H9 (cell line): Measurements from ENCODE around the gene BICRAL. TPM values are rescaled to one million over a fixed set of nuclear protein-coding genes. Genes with fewer than 3 reads are reported as not detected.

Source experiments
- DNase-seq: peaks from one replicate; pipeline ENCODE4 v3.0.0-alpha.2; 2017
- H2AFZ ChIP-seq: one replicate; pipeline ENCODE4 v1.6.1; 2013; ENCODE audit warnings: mild to moderate bottlenecking, low read length, control low read depth, moderate library complexity
- H2AK5ac ChIP-seq: 2 replicates; pipeline ENCODE4 v1.6.1; 2013; ENCODE audit warnings: low read length, control low read depth, mixed read lengths; ENCODE audit not compliant: insufficient read length
- H2BK120ac ChIP-seq: one replicate; pipeline ENCODE4 v1.6.1; 2013; ENCODE audit warnings: low read depth, mild to moderate bottlenecking, low read length, control low read depth, inconsistent platforms; ENCODE audit not compliant: poor library complexity, severe bottlenecking
- H2BK12ac ChIP-seq: 2 replicates; pipeline ENCODE4 v1.6.1; 2013; ENCODE audit warnings: low read length, control low read depth, mixed read lengths, low read depth; ENCODE audit not compliant: insufficient read length
- H2BK15ac ChIP-seq: 2 replicates; pipeline ENCODE4 v1.6.1; 2013; ENCODE audit warnings: low read depth, low read length, control low read depth
- H2BK20ac ChIP-seq: one replicate; pipeline ENCODE4 v1.6.1; 2013; ENCODE audit warnings: low read depth, mild to moderate bottlenecking, low read length, control low read depth, inconsistent platforms; ENCODE audit not compliant: poor library complexity, severe bottlenecking
- H2BK5ac ChIP-seq: 2 replicates; pipeline ENCODE4 v1.6.1; 2013; ENCODE audit warnings: low read length, control low read depth, mixed read lengths; ENCODE audit not compliant: insufficient read length
- H3K14ac ChIP-seq: 2 replicates; pipeline ENCODE4 v1.6.1; 2013; ENCODE audit warnings: low read length, control low read depth; ENCODE audit not compliant: insufficient read depth
- H3K18ac ChIP-seq: 2 replicates; pipeline ENCODE4 v1.6.1; 2013; ENCODE audit warnings: low read depth, mild to moderate bottlenecking, mixed read lengths, low read length, control low read depth; ENCODE audit not compliant: insufficient read length
- H3K23ac ChIP-seq: 2 replicates; pipeline ENCODE4 v1.6.1; 2013; ENCODE audit warnings: low read length, control low read depth, mixed read lengths, low read depth; ENCODE audit not compliant: insufficient read length
- H3K23me2 ChIP-seq: 2 replicates; pipeline ENCODE4 v1.6.1; 2013; ENCODE audit warnings: low read depth, mild to moderate bottlenecking, mixed read lengths, low read length, control low read depth; ENCODE audit not compliant: insufficient read length, poor library complexity, severe bottlenecking
- H3K27ac ChIP-seq: 2 replicates; pipeline ENCODE4 v1.5.1; 2013; ENCODE audit warnings: low read length, control low read depth, mixed read lengths, low read depth; ENCODE audit not compliant: insufficient read length
- H3K27me3 ChIP-seq: 2 replicates; pipeline ENCODE4 v1.6.1; 2013; ENCODE audit warnings: low read length, control low read depth, inconsistent platforms; ENCODE audit not compliant: insufficient read depth
- H3K4ac ChIP-seq: 2 replicates; pipeline ENCODE4 v1.6.1; 2013; ENCODE audit warnings: low read depth, mild to moderate bottlenecking, control low read depth, inconsistent platforms, low read length, moderate library complexity
- H3K4me1 ChIP-seq: 2 replicates; pipeline ENCODE4 v1.6.1; 2013; ENCODE audit warnings: low read length, control low read depth, inconsistent platforms; ENCODE audit not compliant: insufficient read depth
- H3K4me2 ChIP-seq: 2 replicates; pipeline ENCODE4 v1.6.1; 2013; ENCODE audit warnings: low read length, control low read depth, mixed read lengths; ENCODE audit not compliant: insufficient read length, insufficient read depth
- H3K56ac ChIP-seq: 2 replicates; pipeline ENCODE4 v1.6.1; 2013; ENCODE audit warnings: low read depth, mild to moderate bottlenecking, mixed read lengths, low read length, control low read depth; ENCODE audit not compliant: insufficient read length
- H3K79me1 ChIP-seq: 2 replicates; pipeline ENCODE4 v1.6.1; 2013; ENCODE audit warnings: low read depth, mild to moderate bottlenecking, moderate library complexity, low read length, control low read depth, inconsistent platforms; ENCODE audit not compliant: insufficient read depth, poor library complexity, severe bottlenecking
- H3K79me2 ChIP-seq: 2 replicates; pipeline ENCODE4 v1.6.1; 2013; ENCODE audit warnings: low read length, control low read depth, inconsistent platforms; ENCODE audit not compliant: insufficient read depth
- H3K9ac ChIP-seq: 2 replicates; pipeline ENCODE4 v1.6.1; 2013; ENCODE audit warnings: low read length, control low read depth, mixed read lengths; ENCODE audit not compliant: insufficient read length; ENCODE audit errors: extremely low read depth
- H3K9me3 ChIP-seq: one replicate; pipeline ENCODE4 v1.6.1; 2013; ENCODE audit warnings: low read depth, low read length, inconsistent platforms; ENCODE audit not compliant: control insufficient read depth
- H3T11ph ChIP-seq: one replicate; pipeline ENCODE4 v1.6.1; 2013; ENCODE audit warnings: mild to moderate bottlenecking, low read length, control low read depth, inconsistent platforms
- H4K20me1 ChIP-seq: one replicate; pipeline ENCODE4 v1.6.1; 2013; ENCODE audit not compliant: control insufficient read depth, insufficient read length, insufficient read depth
- H4K5ac ChIP-seq: 2 replicates; pipeline ENCODE4 v1.6.1; 2013; ENCODE audit warnings: low read depth, mild to moderate bottlenecking, mixed read lengths, low read length, control low read depth; ENCODE audit not compliant: insufficient read length
- H4K8ac ChIP-seq: replicated peaks from 2 replicates; pipeline ENCODE4 v1.6.1; 2013; ENCODE audit warnings: low read length, control low read depth, mixed read lengths, low read depth; ENCODE audit not compliant: insufficient read length
- H4K91ac ChIP-seq: 2 replicates; pipeline ENCODE4 v1.6.1; 2013; ENCODE audit warnings: low read depth, mild to moderate bottlenecking, moderate library complexity, mixed read lengths, low read length, control low read depth; ENCODE audit not compliant: insufficient read length
- H3K27ac Mint-ChIP-seq, 3 experiments: 2 replicates in 2 of 3; 3 replicates in 1 of 3; pipeline ENCODE4 v1.8.0; 2020 to 2021; ENCODE audit warnings: mixed read lengths in 3 of 3, mild to moderate bottlenecking in 1 of 3, moderate library complexity in 1 of 3
- H3K27me3 Mint-ChIP-seq: 2 replicates; pipeline ENCODE4 v1.8.0; 2021; ENCODE audit warnings: low read depth, mild to moderate bottlenecking, moderate library complexity, mixed read lengths
- H3K36me3 Mint-ChIP-seq, 3 experiments: 2 replicates in 2 of 3; 3 replicates in 1 of 3; pipeline ENCODE4 v1.8.0; 2020 to 2021; ENCODE audit warnings: low read depth in 3 of 3, mixed read lengths in 3 of 3; ENCODE audit not compliant: insufficient read depth in 1 of 3
- H3K4me1 Mint-ChIP-seq, 2 experiments: 2 replicates each; pipeline ENCODE4 v1.8.0; 2020; ENCODE audit warnings: mixed read lengths in 2 of 2
- H3K4me3 Mint-ChIP-seq, 2 experiments: 2 replicates in 1 of 2; 3 replicates in 1 of 2; pipeline ENCODE4 v1.8.0; 2020 to 2021; ENCODE audit warnings: mild to moderate bottlenecking in 2 of 2, mixed read lengths in 2 of 2, moderate library complexity in 1 of 2
- H3K9me3 Mint-ChIP-seq, 2 experiments: 2 replicates in 1 of 2; 3 replicates in 1 of 2; pipeline ENCODE4 v1.8.0; 2020; ENCODE audit warnings: mild to moderate bottlenecking in 2 of 2, mixed read lengths in 2 of 2, moderate library complexity in 1 of 2
- WGBS: extraction: QIAGEN DNeasy Blood & Tissue Kit; methylation state at CpG from one replicate; pipeline ENCODE4 v1.1.7; 2013; ENCODE audit warnings: missing lambda C conversion rate, low lambda C conversion rate, mixed read lengths; ENCODE audit not compliant: insufficient read length; ENCODE audit errors: extremely low coverage; 5-methylcytosine and 5-hydroxymethylcytosine counted together
- total RNA-seq: library from RNA; stranded (reverse); gene quantifications from 2 replicates; pipeline ENCODE4 v1.2.1, GENCODE V29; 2021
- TF ChIP-seq, protein P1 (sequence below): fragments of 200-600 bp; sonication (generic); conservative IDR thresholded peaks from 3 replicates; pipeline ENCODE4 v1.8.0; 2021; ENCODE audit warnings: antibody characterized with exemption, mild to moderate bottlenecking

BICRAL gene
- total RNA-seq, 1 experiment from 2014 or later, result 9.8 TPM

DNA sequence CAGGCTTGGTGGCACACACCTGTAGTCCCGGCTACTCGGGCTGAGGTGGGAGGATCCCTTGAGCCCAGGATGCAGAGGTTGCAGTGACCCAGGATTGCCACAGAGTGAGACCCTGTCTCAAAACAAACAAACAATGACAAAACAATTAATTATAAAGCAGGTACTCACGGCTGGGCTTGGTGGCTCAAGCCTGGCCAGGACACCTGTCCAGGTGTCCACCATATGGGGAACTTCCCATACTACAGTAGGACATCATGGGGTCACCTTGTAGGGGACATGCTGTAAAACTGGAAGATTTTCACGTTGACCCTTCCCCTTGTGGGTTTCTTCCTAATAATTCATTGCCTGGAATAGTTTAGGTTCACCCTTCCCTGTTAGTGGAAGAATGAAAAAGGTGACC is 66.8 kb downstream of the BICRAL start:
- H3K27me3 Mint-ChIP-seq, result no peaks in the 10 kb centered on the region
- Histone ChIP-seq H2BK20ac (no peak overlapping the region), H3K27ac (no peak overlapping the region), H3K56ac (no peak overlapping the region), H3K4ac (no peak overlapping the region), H3K9me3 (no peaks in the 10 kb centered on the region), H2AFZ (no peak overlapping the region), H3K27me3 (no peaks in the 10 kb centered on the region), H3K23me2 (no peaks in the 10 kb centered on the region), H3K23ac (no peak overlapping the region), H4K91ac (no peak overlapping the region), H3K18ac (no peak overlapping the region), H4K8ac (no peak overlapping the region), H3K79me1 (no peaks in the 10 kb centered on the region), H2AK5ac (no peak overlapping the region), H2BK15ac (no peak overlapping the region), H4K5ac (no peak overlapping the region), H2BK5ac (no peak overlapping the region), H3K79me2 (no peaks in the 10 kb centered on the region), H3K4me2 (no peak overlapping the region), H2BK120ac (no peak overlapping the region), H3K9ac (no peak overlapping the region), H3T11ph (no peak overlapping the region), H2BK12ac (no peak overlapping the region), H3K4me1 (no peaks in the 10 kb centered on the region), H4K20me1 (no peaks in the 10 kb centered on the region), H3K14ac (no peak overlapping the region)
- WGBS, result no CpG with 5 or more reads among the region's 4 CpGs
- H3K36me3 Mint-ChIP-seq, result peaks cover 6 to 26% (median 14%) of the 10 kb centered on the region in 3 experiments; a peak in 6 of 7 replicates
- no peak for DNase-seq
- no peaks in the 10 kb centered on the region; a peak in 1 of 5 replicates for H3K9me3 Mint-ChIP-seq
- no peak overlapping the region for H3K27ac Mint-ChIP-seq
- TF ChIP-seq, protein P1, sequence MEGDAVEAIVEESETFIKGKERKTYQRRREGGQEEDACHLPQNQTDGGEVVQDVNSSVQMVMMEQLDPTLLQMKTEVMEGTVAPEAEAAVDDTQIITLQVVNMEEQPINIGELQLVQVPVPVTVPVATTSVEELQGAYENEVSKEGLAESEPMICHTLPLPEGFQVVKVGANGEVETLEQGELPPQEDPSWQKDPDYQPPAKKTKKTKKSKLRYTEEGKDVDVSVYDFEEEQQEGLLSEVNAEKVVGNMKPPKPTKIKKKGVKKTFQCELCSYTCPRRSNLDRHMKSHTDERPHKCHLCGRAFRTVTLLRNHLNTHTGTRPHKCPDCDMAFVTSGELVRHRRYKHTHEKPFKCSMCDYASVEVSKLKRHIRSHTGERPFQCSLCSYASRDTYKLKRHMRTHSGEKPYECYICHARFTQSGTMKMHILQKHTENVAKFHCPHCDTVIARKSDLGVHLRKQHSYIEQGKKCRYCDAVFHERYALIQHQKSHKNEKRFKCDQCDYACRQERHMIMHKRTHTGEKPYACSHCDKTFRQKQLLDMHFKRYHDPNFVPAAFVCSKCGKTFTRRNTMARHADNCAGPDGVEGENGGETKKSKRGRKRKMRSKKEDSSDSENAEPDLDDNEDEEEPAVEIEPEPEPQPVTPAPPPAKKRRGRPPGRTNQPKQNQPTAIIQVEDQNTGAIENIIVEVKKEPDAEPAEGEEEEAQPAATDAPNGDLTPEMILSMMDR, result no peak
- H3K4me3 Mint-ChIP-seq, result no peak overlapping the region
- H3K4me1 Mint-ChIP-seq, result no peaks in the 10 kb centered on the region
